ENCODE data around the gene PPM1K. TPM values are rescaled to one million over a fixed set of nuclear protein-coding genes. Genes with fewer than 3 reads are reported as not detected.

The PPM1K gene
- total RNA-seq, 1 experiment from 2014 or later = 3.0 TPM

DNA sequence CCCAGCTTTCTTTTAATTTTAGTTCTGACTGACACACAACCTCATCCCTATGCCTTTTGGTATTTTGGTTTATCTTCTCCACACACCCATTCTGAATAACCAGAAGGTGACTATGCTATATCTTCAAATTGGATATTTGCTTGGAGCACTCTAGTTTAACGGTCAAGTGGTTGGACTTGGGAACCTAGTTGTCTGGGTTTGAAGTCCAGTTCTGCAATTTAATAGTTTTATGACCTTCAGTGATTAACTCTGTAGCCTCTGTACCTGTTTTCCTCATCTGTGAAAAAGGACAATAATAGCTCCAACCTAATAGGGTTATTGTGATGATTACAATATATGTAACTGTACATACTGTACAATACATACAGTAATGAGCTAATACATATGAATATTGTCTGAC, 20.0 kb downstream of the PPM1K start:
- no TSS peak for BruUV-seq (replicated peaks)
- Histone ChIP-seq H3K27me3 (ENCODE audit: low read length) (no peaks in the 10 kb centered on the region), H3F3A (ENCODE audit: low read length, unreplicated experiment) (no peaks in the 10 kb centered on the region), H3K4me1 (ENCODE audit: insufficient read depth, low read length) (no peaks in the 10 kb centered on the region), H3K79me2 (ENCODE audit: low read length) (no peaks in the 10 kb centered on the region), H2AFZ (ENCODE audit: low read length) (no peak overlapping the region), H3K9ac (ENCODE audit: low read length) (no peak overlapping the region), H3K9me3 (ENCODE audit: low read length) (no peaks in the 10 kb centered on the region), H3K27ac (ENCODE audit: low read length) (no peak overlapping the region), H3K4me3 (ENCODE audit: low read length) (no peak overlapping the region), H3K9me2 (replicated peaks; ENCODE audit: low read length) (no peaks in the 10 kb centered on the region), H3K36me3 (ENCODE audit: low read depth, low read length) (no peaks in the 10 kb centered on the region), H4K20me1 (ENCODE audit: low read length) (no peaks in the 10 kb centered on the region), H3K4me2 (ENCODE audit: low read length) (no peak overlapping the region)
- ATAC-seq (no peak), DNase-seq (no peak)
- TF ChIP-seq, protein P1, sequence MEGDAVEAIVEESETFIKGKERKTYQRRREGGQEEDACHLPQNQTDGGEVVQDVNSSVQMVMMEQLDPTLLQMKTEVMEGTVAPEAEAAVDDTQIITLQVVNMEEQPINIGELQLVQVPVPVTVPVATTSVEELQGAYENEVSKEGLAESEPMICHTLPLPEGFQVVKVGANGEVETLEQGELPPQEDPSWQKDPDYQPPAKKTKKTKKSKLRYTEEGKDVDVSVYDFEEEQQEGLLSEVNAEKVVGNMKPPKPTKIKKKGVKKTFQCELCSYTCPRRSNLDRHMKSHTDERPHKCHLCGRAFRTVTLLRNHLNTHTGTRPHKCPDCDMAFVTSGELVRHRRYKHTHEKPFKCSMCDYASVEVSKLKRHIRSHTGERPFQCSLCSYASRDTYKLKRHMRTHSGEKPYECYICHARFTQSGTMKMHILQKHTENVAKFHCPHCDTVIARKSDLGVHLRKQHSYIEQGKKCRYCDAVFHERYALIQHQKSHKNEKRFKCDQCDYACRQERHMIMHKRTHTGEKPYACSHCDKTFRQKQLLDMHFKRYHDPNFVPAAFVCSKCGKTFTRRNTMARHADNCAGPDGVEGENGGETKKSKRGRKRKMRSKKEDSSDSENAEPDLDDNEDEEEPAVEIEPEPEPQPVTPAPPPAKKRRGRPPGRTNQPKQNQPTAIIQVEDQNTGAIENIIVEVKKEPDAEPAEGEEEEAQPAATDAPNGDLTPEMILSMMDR (conservative IDR thresholded peaks at IDR 0.05; ENCODE audit: low read depth, low read length) = no peak
- TF ChIP-seq EZH2phosphoT487 (IDR thresholded peaks at IDR 0.05; ENCODE audit: borderline replicate concordance, low read length) (no peak), EZH2 (IDR thresholded peaks at IDR 0.05; ENCODE audit: low read length, unreplicated experiment) (no peak)
- POLR2A ChIA-PET (ENCODE audit: unreplicated experiment) = no interaction called here
- intact Hi-C loops (cut with micrococcal nuclease) = no loop called here
- CTCF ChIA-PET = no interaction called here

DNA sequence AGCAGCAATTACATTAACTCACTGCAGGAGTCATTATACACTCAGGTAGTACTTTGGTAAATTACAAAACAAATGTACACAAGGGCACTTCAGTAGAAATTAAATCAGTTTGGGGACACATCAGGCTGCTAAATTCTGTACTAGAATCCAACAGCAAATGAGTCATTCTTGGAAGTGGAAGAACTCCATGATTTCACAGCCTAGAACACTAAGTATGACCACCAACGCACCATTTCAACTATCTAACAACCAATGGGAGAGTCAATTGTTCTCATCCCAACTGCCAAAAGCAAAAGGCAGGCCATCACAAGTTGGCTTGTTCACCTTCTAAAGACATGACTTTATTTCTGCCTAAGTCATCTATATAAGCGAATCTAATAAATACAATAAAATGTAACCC, 26.6 kb downstream of the PPM1K start:
- Histone ChIP-seq H3K27ac (ENCODE audit: low read length) (no peak overlapping the region), H3K4me2 (ENCODE audit: low read length) (no peak overlapping the region), H3K9ac (ENCODE audit: low read length) (no peak overlapping the region), H4K20me1 (ENCODE audit: low read length) (no peaks in the 10 kb centered on the region), H3K4me3 (ENCODE audit: low read length) (no peak overlapping the region), H3K9me2 (replicated peaks; ENCODE audit: low read length) (no peaks in the 10 kb centered on the region), H3K4me1 (ENCODE audit: insufficient read depth, low read length) (no peaks in the 10 kb centered on the region), H3K79me2 (ENCODE audit: low read length) (no peaks in the 10 kb centered on the region), H3K9me3 (ENCODE audit: low read length) (no peaks in the 10 kb centered on the region), H3K36me3 (ENCODE audit: low read depth, low read length) (no peaks in the 10 kb centered on the region), H3F3A (ENCODE audit: low read length, unreplicated experiment) (no peaks in the 10 kb centered on the region), H3K27me3 (ENCODE audit: low read length) (no peaks in the 10 kb centered on the region), H2AFZ (ENCODE audit: low read length) (no peak overlapping the region)
- ChIA-PET CTCF (no interaction called here), POLR2A (ENCODE audit: unreplicated experiment) (no interaction called here)
- TF ChIP-seq EZH2 (IDR thresholded peaks at IDR 0.05; ENCODE audit: low read length, unreplicated experiment) (no peak), EZH2phosphoT487 (IDR thresholded peaks at IDR 0.05; ENCODE audit: borderline replicate concordance, low read length) (no peak)
- DNase-seq (no peak), ATAC-seq (no peak)
- intact Hi-C loops (cut with micrococcal nuclease) = no loop called here
- BruUV-seq (replicated peaks) = no TSS peak

DNA sequence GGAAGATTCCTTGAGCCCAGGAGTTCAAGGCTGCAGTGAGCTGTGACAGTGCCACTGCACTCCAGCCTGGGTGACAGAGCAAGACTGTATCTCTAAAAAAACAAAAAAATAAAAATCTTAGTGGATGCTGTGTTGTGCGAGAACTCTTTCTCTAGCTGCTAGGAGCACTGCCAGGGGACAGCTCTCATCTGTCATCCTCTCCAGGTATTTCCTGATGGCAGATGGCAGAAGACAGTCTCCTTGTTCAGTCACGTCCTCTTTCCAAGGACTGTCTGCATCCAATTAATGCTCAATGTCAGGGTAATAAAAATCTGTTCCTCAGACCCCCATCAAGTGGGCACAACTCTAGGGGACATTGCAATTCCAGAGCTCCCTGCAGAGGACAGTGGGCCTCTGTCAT, 29.2 kb downstream of the PPM1K start:
- H3K4me2 ChIP-seq (ENCODE audit: low read length) = no peak overlapping the region
- no peaks in the 10 kb centered on the region for H4K20me1 ChIP-seq (ENCODE audit: low read length)
- H3K27me3 ChIP-seq (ENCODE audit: low read length) = no peaks in the 10 kb centered on the region
- no peaks in the 10 kb centered on the region for H3K4me1 ChIP-seq (ENCODE audit: insufficient read depth, low read length)
- H2AFZ ChIP-seq (ENCODE audit: low read length) = no peak overlapping the region
- DNase-seq (no peak), ATAC-seq (no peak)
- H3K27ac ChIP-seq (ENCODE audit: low read length) = no peak overlapping the region
- no TSS peak for BruUV-seq (replicated peaks)
- no peak overlapping the region for H3K9ac ChIP-seq (ENCODE audit: low read length)
- H3K79me2 ChIP-seq (ENCODE audit: low read length) = no peaks in the 10 kb centered on the region
- POLR2A ChIA-PET (ENCODE audit: unreplicated experiment) = no interaction called here
- H3K36me3 ChIP-seq (ENCODE audit: low read depth, low read length) = no peaks in the 10 kb centered on the region
- no peaks in the 10 kb centered on the region for H3K9me2 ChIP-seq (replicated peaks; ENCODE audit: low read length)
- no peaks in the 10 kb centered on the region for H3K9me3 ChIP-seq (ENCODE audit: low read length)
- CTCF ChIA-PET = no interaction called here
- H3K4me3 ChIP-seq (ENCODE audit: low read length) = no peak overlapping the region
- TF ChIP-seq EZH2phosphoT487 (IDR thresholded peaks at IDR 0.05; ENCODE audit: borderline replicate concordance, low read length) (no peak), EZH2 (IDR thresholded peaks at IDR 0.05; ENCODE audit: low read length, unreplicated experiment) (no peak)
- TF ChIP-seq, protein P1 (conservative IDR thresholded peaks at IDR 0.05; ENCODE audit: low read depth, low read length) = no peak
- H3F3A ChIP-seq (ENCODE audit: low read length, unreplicated experiment) = no peaks in the 10 kb centered on the region
- intact Hi-C loops (cut with micrococcal nuclease) = no loop called here

Measured in PC-3 (cell line).